Mesothelial cell of epicardium (in vitro differentiated cells): Measurements from ENCODE around the gene CABCOCO1. TPM values are rescaled to one million over a fixed set of nuclear protein-coding genes. Genes with fewer than 3 reads are reported as not detected.
A peak's percentile ranks its signal among the peaks of the same experiment; 100 is the strongest.

Experiments used
- DNase-seq, 2 experiments: peaks; one replicate each; pipeline ENCODE4 v3.0.0; 2021; ENCODE audit warnings: low spot score in 2 of 2; ENCODE audit not compliant: unreplicated experiment in 2 of 2
- H3K27ac Mint-ChIP-seq: 2 replicates; pipeline ENCODE4 v1.8.0; 2021; ENCODE audit warnings: mixed read lengths
- H3K27me3 Mint-ChIP-seq: 2 replicates; pipeline ENCODE4 v1.8.0; 2021; ENCODE audit warnings: low read depth, mixed read lengths
- H3K36me3 Mint-ChIP-seq: 2 replicates; pipeline ENCODE4 v1.8.0; 2021; ENCODE audit warnings: mixed read lengths
- H3K4me1 Mint-ChIP-seq: 2 replicates; pipeline ENCODE4 v1.8.0; 2021; ENCODE audit warnings: mixed read lengths
- H3K4me3 Mint-ChIP-seq: 2 replicates; pipeline ENCODE4 v1.8.0; 2021; ENCODE audit warnings: mild to moderate bottlenecking, moderate library complexity, mixed read lengths
- H3K9me3 Mint-ChIP-seq: 2 replicates; pipeline ENCODE4 v1.8.0; 2021; ENCODE audit warnings: mixed read lengths
- total RNA-seq: library from RNA; stranded (reverse); gene quantifications from 3 replicates; pipeline ENCODE4 v1.2.1, GENCODE V29; 2021
- TF ChIP-seq, protein P1 (sequence below): fragments of 200-600 bp; sonication (generic); IDR thresholded peaks from one replicate; pipeline ENCODE4 v1.5.0; 2021; ENCODE audit warnings: antibody characterized with exemption; ENCODE audit not compliant: unreplicated experiment

The CABCOCO1 gene
- total RNA-seq, 1 donor from 2014 or later, result 2.5 TPM

DNA sequence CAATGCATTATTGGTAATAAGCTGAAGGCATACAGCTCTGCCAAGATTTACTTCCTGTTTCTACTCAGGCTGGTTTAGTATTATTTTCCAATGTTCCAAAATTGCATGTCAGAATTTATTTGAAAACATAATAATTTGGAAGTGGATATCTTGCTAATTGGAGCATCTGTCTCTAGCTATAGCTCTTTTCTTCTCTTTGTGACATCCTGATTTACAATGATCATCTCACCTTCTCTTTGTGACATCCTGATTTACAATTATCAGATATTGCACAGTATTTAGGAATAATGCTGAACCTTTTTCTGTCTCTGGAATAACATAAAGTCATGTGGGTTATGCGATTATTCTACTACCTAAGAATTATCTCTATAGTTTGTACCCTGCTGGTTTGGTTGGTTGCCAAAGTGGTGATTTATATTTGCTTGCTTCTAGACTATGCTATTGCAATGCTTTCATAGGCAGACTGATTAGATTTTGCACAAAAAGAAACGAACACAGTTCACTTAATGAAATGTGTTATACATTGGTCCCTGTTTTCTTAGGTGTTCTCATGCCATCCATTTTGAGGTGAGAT, 44.3 kb upstream of the CABCOCO1 start:
- TF ChIP-seq, protein P1, sequence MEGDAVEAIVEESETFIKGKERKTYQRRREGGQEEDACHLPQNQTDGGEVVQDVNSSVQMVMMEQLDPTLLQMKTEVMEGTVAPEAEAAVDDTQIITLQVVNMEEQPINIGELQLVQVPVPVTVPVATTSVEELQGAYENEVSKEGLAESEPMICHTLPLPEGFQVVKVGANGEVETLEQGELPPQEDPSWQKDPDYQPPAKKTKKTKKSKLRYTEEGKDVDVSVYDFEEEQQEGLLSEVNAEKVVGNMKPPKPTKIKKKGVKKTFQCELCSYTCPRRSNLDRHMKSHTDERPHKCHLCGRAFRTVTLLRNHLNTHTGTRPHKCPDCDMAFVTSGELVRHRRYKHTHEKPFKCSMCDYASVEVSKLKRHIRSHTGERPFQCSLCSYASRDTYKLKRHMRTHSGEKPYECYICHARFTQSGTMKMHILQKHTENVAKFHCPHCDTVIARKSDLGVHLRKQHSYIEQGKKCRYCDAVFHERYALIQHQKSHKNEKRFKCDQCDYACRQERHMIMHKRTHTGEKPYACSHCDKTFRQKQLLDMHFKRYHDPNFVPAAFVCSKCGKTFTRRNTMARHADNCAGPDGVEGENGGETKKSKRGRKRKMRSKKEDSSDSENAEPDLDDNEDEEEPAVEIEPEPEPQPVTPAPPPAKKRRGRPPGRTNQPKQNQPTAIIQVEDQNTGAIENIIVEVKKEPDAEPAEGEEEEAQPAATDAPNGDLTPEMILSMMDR, result no peak
- no peak overlapping the region for H3K4me3 Mint-ChIP-seq
- no peaks in the 10 kb centered on the region for H3K9me3 Mint-ChIP-seq
- H3K36me3 Mint-ChIP-seq, result no peaks in the 10 kb centered on the region
- no peak for DNase-seq
- H3K27me3 Mint-ChIP-seq, result no peaks in the 10 kb centered on the region
- H3K4me1 Mint-ChIP-seq, result peaks cover 71% of the 10 kb centered on the region
- peak overlapping the region; percentile 68 for H3K27ac Mint-ChIP-seq

DNA sequence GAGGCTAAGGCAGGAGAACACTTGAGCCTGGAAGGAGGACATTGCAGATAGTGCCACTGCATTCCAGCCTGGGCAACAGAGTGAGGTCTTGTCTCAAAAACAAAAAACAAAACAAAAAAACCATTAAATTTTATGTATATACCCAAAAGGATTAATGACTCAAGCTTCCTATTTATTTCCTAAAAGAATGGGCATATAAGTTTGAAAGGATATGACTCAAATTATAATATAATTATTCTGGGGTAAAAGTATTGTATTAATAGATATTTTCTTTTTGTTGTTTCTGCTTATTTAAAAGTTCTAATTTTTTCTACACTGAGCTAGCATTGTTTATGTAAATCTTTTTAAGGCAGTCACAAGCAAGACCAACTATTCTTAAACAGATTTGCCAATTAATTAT, 42.2 kb upstream of the CABCOCO1 start:
- no peak overlapping the region for H3K4me3 Mint-ChIP-seq
- no peaks in the 10 kb centered on the region for H3K36me3 Mint-ChIP-seq
- no peak overlapping the region for H3K27ac Mint-ChIP-seq
- H3K4me1 Mint-ChIP-seq, result peaks cover 66% of the 10 kb centered on the region
- TF ChIP-seq, protein P1, result no peak
- no peaks in the 10 kb centered on the region for H3K9me3 Mint-ChIP-seq
- no peaks in the 10 kb centered on the region for H3K27me3 Mint-ChIP-seq
- DNase-seq, result no peak

DNA sequence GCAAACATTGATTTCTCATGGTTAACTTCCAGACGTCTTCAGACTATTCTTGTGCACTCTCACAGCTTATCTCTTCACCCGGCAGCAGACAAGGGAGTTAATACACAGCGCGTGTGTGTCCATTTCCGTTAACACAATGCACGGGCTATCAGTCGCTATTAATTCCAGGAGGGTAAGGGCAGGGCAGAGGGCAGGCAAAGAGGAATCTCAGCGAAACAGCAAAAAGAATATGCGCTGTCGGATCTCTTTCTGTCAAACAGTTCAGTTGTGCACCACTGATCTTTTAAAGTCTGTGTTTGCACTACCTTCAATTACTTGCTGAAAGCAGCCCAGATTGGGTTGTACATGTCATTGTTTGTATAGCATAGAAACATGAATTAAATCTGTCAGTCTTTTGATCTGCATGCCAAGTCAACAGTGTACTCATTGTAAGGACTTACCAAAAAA, 41.1 kb upstream of the CABCOCO1 start:
- H3K36me3 Mint-ChIP-seq, result no peaks in the 10 kb centered on the region
- H3K9me3 Mint-ChIP-seq, result no peaks in the 10 kb centered on the region
- H3K4me3 Mint-ChIP-seq, result peak overlapping the region; percentile 28
- no peaks in the 10 kb centered on the region for H3K27me3 Mint-ChIP-seq
- no peak for DNase-seq
- H3K4me1 Mint-ChIP-seq, result peaks cover 58% of the 10 kb centered on the region
- peak overlapping the region; percentile 45 for H3K27ac Mint-ChIP-seq
- TF ChIP-seq, protein P1, result no peak

DNA sequence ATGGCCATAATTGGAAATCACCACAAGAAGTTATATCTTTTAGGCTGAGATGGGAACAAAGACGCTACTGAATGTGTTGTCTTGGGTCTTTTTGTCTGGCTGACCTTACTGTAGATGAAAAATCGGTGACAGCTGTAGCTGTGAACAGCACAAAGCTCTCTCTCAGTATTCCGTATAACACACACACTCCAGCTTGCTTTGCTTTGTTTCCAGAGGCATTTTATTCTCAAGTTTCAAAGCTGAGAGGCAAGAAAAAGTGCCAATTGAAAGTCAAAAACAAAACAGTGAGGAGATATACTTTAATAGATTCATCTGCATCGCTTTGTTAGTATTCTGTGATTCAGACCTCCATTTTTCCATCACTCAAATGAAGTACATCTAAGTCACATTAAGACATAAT, 39.6 kb upstream of the CABCOCO1 start:
- H3K36me3 Mint-ChIP-seq, result no peaks in the 10 kb centered on the region
- H3K4me3 Mint-ChIP-seq, result no peak overlapping the region
- no peak for DNase-seq
- TF ChIP-seq, protein P1, result no peak
- peak overlapping the region; percentile 92 for H3K27ac Mint-ChIP-seq
- no peaks in the 10 kb centered on the region for H3K27me3 Mint-ChIP-seq
- peaks cover 57% of the 10 kb centered on the region for H3K4me1 Mint-ChIP-seq
- no peaks in the 10 kb centered on the region for H3K9me3 Mint-ChIP-seq

DNA sequence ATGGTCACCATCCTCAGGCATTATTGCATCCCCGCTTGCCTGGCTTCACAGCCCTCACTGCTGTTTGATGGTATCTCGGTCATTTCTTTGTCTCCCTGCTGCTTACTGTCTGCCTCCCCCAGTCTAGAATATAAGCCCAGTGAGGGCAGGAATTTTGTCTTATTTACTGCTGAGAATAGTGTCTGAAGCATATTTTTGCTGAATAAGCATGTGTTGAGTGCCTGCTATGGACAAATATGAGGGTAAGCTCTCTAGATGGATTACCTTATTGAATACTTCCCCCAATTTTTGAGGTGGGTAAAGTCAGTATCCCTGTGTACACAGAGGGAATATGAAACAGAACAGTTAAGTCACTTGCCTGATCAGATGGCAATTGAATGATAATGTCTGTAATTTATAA, 36.5 kb upstream of the CABCOCO1 start:
- Mint-ChIP-seq H3K4me1 (peaks cover 51% of the 10 kb centered on the region), H3K36me3 (no peaks in the 10 kb centered on the region), H3K27me3 (no peaks in the 10 kb centered on the region), H3K4me3 (no peak overlapping the region), H3K27ac (no peak overlapping the region), H3K9me3 (no peaks in the 10 kb centered on the region)
- no peak for DNase-seq
- TF ChIP-seq, protein P1, result no peak

DNA sequence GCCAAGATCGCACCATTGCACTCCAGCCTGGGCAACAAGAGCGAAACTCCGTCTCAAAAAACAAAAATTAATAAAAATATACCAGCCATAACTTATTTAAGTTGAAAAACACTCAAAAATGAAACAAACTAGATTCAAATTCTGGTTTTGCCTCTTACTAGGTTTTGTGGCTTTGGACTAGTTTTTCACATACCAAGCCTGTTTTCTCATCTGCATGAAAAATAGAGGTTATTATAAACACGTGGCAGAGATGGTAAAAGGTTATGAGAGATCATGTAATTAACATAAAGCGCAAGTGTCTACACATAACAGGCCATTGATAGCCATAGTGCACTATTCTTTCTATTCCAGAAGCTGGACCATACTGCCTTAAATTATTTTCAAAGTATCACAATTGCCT, 35.5 kb upstream of the CABCOCO1 start:
- Mint-ChIP-seq H3K9me3 (no peaks in the 10 kb centered on the region), H3K36me3 (no peaks in the 10 kb centered on the region), H3K27me3 (no peaks in the 10 kb centered on the region), H3K4me1 (peaks cover 42% of the 10 kb centered on the region), H3K27ac (peak overlapping the region; percentile 95), H3K4me3 (no peak overlapping the region)
- TF ChIP-seq, protein P1, result no peak
- no peak for DNase-seq
